Measurements from ENCODE around the gene OR6B1.

OR6B1 gene

DNA sequence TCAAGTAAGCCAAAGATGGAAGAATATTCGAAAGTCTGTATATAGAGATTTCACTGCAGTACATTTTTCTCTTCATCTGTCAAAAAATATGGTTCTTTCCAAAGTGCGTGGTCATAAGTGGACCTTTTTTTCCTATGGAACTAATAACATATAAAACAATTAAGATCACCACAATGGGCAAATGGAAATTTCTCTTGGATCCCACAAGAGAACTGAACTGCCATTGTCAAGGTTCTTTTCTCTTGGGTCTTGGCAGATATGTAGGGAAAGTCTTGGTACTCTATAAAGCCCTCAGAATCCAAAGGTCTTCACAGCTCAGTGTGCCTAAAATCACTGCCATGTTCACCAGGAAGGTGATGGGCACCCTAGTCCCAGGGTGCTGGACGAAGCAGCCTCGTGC is at the start of gene OR6B1:
OR6B1 (plus strand) TSS at position 301 of the 400 bp plus-strand sequence. CDS start 3,677 bp downstream, outside the sequence.
- DNase-seq: no peak

DNA sequence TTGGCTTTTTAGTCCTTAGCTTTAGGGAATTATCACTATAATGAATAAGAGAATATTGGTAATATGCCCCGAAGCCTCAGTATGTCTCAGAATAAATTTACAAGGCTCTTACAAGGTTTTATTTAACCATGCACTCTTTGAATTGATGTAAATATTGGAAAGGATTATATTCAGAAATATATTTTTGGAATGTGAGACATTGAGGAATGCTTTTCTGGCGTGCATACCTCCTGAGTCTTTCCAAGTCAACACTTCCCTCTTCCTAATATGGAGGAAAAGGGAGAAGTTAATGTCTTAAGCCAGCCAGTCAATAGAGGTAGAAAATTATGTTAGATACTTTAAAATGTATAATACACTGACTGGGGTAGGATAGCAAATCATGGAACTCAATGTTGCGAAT is 46.7 kb upstream of the OR6B1 start:
- no peak for DNase-seq

DNA sequence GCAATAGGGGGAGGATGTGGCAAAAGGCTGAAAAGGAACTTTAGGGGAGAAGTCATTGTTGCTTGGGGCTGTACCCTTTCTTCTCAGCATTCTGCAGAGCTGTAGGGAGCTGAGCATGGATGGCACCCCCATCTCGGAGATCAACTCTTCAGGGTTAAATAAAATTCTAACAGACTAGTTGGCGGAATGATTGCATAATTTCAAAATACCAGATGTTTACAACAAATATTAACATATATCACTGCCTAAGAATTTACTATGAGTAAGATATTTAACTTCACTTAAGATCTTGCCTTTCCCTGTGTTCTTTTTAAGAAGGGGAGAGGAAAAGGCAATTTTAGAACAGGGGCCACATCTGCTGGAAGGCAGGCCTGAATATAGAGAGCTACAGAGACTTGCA is 46.0 kb upstream of the OR6B1 start:
- DNase-seq: no peak

DNA sequence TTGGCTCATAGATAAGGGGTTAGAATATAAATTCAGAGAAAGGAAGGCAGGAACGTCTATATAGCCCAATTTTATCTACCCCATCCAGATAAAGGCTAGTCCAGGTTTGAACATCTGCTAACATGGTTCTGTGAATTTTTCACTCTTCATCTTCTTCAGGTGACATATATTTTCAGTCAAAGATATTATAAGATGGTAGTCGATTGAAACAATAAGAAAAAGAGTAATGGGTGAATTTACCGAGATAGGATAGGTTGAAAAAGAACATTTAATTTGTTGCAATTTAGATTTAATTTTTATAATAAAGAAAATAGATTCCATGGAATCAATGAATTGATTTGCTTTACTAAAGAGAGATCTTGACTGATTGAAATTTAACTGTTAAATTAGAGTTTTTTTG is 45.6 kb upstream of the OR6B1 start, which contains the start of gene OR2F1:
OR2F1 (plus strand) TSS at position 301 of the 400 bp plus-strand sequence. CDS start 5,127 bp downstream, outside the sequence.
- no peak for DNase-seq

DNA sequence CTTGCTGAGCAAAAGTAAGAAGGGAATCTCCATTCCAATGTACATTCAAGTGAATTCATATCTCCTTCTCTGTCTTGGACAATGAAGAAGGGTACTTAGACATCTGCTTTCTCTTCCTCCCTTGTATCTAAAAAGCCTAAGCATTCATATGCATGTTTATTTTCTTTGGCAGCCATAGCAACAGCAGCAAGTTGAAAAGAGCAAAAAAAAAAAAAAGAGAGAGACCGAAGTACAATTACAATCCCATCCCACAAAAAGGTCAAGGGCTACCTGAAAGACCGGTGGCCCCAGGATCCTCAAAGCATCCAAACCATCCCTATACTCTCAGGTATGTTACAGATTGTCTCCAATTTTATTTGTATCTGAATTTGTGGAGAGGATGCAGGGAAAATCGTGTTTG is 41.3 kb upstream of the OR6B1 start:
- DNase-seq: no peak

DNA sequence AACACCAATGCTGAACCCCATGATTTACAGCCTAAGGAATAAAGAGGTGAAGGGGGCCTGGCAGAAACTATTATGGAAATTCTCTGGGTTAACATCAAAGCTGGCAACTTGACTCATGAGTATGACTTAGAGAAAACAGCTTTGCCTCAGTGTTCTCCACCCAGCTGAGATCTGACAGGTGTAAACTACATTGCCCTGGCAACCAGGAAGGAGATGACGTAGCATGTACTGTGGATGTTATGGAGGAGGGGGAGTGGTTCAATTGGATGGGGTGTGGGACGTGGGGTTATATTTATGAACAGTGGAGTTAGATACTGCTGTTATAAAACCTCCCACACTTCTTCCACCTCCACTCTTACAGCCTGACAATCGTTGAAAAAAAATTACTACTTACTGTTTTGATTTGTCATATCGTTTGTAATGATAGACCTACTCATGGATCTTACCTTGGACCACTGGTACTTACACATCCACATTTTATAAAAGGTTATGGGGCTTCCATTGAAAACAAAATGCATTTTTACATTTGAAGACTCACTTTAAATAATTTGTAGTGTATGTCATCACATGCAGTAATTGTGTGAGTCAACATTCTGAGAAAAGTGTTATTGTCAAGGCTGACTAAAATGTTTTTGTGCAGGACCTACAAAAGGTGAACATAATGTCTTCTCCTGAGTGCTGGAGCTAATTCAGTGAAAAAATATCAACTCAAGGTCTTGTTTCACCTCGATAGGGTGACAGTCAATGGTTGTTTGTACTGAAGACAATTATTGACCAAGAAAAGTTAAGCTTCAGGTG is 39.1 kb upstream of the OR6B1 start:
- no peak for DNase-seq

DNA sequence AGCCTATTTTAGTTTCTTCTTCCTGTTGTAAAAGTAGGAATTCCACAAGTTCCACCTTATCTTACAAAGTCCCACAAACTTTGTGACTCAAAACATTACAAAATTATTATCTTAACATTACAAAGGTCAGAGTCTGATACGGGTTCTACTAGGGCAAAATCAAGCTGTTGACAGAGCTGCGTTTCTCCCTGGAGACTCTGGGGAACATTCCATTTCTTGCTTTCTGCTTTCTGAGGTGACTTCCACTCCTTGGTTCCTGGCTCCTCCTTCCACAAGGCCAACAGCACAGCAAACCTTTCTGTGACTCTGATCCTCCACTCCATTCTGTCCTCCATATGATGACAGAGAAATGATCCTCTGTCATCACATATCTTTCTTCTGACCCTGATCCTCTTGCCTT is 34.8 kb upstream of the OR6B1 start:
- no peak for DNase-seq

DNA sequence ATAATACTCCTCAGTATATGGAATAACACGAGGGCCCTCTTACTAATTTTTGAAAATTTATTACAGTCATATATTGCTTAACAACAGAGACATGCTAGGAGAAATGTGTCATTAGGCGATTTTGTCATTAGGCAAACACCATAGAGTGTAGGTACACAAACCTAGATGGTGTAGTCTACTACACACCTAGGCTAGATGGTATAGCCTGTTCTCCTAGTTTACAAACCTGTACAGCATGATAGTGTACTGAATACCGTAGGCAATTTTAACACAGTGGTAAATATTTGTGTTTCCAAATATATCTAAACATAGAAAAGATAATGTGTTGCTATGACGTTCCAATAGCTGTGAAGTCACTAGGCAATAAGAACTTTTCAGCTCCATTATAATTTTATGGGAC is 32.7 kb upstream of the OR6B1 start:
- no peak for DNase-seq

DNA sequence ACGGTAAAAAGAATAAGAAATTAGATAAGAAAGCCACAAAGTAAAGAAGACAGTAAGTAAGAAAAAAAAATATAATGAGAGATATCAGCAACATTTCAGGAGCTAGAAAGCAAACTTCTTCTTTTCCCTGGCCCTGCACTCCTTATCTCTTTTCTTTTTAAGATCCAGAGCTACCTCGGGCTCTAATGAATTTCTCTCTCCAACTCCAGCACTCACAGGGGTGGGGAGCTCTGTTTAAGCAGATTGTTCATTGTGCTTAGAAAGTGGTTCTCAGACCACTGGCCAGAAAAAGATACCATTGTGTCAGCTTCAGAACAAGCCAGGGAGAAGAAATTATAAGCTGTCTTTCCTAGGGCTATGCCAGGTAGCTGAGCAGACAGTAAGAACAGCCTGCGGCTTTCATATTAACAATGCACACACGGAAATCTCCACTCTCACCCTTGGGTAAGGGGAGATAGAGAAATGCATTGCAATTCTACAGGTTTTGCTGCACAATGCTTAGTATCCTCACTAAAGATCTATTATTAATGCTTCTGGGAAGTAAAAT is 26.2 kb upstream of the OR6B1 start:
- no peak for DNase-seq

DNA sequence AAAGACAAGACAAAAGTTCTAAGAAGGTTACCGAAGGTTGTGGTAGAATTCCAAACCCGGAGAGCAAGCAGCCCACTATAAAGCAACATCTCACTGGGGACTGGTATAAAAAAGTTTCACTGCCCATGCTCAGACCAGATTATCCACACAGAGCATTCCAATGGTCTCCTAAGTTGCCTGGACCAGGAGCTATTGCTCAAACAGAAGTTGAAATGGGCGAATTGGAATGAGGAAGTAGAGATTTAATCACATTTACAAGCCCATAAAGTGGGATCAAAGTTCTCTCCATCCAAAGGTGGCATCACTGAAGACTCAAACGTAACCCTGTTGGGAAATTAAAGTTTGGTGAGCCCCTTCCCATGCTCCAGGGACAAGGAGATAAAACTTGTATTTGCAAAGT is 25.7 kb upstream of the OR6B1 start:
- no peak for DNase-seq

DNA sequence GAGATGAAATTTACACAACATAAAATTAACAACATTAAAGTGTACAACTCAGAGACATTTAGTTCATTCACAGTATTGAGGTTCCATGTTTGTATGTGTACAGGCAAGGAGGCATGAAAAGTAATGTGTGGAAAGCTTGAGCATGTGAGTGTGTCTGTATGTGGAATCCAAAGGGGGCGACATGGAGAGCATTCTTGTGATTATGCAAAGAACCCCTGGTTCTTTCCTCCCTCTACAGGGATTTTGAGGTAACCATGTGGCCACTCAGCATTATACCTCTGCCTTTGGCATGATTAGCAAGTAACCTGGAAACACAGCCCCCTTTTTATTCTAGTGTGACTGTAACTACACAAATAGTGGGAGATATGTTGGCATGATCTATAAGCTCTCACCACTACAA is 24.5 kb upstream of the OR6B1 start:
- no peak for DNase-seq

DNA sequence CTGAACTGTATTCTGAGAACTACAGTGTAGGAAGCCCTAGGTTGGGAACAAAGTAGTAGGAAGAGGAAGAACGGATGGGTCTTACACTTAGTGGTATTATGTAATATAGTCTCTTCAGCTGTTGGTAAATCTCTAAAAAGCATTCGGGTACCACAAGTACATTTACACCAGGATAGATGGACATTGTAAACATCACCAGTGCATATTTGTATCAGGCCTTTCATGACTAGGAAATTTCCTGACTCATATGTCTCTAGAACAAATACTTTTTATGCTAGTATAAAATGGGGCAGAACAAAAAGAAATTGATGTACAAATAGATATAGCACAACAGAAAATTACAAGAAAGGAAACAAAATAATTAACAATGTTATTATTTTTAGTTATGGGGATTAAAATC is 21.5 kb upstream of the OR6B1 start:
- DNase-seq: no peak

DNA sequence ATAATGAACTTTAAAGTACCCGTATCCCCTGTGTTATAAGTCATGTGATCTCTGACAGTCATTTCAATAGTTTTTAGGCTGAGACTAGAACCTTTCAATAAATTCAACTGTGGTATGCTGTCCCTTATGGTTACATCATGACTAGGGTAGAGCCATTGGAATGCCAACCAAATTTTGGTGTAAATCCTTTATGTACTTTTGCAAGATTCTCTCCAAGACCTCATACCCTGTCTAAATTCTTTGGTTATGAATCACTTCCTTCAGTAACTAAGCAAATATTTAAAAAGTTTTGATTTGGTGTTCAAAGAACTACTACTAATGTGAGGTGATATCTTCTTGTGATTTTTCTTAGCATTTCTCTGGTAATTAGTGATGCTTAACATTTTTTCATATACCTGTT is 20.8 kb upstream of the OR6B1 start:
- no peak for DNase-seq

DNA sequence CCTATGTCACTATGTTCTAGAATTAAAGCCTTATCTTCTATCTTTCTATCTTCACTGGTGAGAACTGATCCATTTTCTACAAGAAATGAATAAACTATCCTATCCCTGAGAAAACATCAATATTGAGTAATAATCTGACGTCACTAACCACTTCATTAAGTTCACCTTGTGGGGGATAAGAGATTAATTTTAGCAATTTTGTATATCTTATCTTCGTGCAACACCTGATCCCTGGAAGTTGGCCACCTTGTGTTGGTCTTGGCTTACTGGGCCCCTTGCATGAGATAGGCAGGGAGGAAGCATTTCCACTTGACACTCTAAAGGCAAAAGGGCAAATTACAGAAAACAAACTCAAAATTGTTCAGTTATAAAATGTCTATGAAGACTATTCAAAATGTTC is 20.1 kb upstream of the OR6B1 start:
- no peak for DNase-seq

DNA sequence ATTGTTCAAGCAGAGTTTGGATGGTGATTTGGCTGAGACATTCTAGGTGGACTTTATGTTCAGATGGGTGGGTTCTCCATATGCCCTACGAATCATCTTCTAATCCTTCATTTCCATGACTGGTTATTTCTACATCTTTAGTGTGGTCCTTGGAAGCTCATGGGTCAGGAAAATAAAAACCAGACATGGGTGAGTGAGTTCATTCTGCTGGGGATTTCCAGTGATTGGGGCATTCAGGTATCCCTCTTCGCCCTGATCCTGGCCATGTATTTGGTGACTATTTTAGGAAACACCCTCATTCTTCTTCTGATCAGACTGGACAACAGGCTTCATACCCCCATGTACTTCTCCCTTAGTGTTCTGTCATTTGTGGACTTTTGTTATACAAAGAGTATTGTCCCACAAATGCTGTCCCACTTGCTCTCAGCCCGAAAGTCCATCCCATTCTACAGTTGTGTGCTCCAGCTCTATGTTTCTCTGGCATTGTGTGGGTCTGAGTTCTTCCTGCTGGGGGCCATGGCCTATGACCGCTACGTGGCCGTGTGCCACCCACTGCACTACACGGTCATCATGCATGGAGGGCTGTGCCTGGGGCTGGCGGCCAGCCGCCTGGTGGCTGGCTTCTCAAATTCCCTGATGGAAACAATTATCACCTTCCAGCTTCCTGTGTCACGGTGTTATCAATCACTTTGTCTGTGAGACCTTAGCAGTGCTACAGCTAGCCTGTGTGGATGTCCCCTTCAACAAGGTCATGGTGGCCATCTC is 19.2 kb upstream of the OR6B1 start:
- no peak for DNase-seq

DNA sequence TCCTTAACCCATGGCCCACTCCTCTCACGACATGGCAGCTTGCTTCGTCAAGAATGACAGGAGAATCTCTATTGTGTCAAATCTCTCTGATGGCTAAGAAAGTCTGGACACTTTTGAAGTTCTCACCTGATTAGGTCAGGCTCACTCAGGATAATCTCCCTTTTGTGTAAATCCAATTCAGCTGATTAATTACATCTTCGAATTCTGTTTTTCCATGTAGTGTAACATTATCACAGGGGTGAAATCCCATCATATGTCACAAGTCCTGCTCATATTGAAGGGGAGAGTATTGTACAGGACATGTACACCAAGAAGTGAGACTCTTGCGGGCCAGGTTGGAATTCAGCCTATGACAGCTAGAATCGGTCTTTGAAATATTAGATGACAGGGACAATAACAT is 16.2 kb upstream of the OR6B1 start:
- no peak for DNase-seq

DNA sequence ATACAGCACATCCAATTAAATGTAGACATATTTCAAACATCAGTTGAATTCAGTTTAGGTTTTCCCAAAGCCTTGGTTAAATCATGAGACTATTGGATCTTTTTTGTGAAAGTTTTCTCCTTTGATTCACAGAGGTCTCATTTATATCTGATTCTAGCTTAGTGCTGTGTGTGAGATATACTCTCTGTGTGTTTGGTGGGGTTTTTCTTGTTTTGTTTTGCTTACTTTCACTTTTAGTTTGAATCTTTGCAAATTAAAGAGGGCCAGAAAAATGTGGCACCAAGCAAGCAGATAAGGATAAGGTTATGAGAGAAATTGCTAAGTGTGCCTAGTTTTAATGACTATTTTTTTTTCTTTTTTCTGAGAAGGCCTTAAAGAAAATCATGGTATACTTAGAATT is 12.6 kb upstream of the OR6B1 start:
- no peak for DNase-seq

DNA sequence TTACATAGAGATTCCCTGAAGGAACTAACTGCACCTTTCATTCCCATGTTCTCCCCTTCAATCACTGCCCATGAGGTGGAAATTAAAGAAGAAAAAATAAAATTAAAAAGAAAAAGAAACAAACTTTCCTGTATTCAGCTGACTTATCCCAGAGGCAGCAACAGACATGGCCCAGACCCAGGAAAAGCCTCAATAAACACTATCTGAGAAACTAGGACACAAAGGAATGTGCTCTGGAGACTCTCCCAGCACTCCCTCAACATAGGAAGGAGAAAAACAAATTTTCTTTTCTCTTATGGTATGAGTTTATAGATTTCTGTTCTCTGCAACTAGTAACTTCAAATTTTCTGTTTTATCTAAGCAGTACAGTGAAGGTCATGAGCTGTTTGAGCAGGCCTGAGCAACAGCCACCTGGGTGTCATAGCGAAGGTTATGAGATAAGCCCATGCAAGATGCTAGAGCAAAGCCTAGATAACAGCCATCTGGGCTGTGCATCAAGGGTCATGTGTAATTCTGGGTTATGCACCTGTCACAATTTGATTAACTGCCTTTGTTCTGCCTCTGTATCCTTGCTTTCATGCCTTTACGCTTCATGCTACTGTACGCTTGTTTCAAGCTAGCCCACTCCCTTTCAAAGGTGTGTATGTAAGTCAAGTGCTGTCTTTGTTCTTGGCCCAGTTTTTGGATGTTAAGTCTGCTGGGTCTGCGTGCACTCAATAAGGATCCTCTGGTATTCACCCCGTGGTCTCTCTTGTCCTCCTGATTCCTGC is 11.0 kb upstream of the OR6B1 start:
- DNase-seq: no peak

DNA sequence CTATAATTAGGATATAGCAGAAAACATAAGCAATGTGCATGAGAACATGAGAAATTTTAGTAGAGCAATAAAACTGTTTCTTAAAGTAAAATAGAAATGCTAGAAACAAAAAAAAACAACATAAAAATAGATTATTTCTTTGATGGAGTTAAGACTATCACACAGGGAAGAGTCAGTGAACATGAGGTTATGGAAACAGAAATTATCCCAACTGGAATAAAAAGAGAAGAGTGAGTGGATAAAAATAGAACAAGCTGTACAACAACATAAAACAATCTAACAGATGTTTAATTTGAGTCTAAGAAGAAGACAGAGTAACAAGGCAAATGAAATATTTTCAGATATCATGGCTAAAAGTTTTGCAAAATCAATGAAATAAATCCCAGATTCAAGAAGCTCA is 7.5 kb upstream of the OR6B1 start:
- no peak for DNase-seq

DNA sequence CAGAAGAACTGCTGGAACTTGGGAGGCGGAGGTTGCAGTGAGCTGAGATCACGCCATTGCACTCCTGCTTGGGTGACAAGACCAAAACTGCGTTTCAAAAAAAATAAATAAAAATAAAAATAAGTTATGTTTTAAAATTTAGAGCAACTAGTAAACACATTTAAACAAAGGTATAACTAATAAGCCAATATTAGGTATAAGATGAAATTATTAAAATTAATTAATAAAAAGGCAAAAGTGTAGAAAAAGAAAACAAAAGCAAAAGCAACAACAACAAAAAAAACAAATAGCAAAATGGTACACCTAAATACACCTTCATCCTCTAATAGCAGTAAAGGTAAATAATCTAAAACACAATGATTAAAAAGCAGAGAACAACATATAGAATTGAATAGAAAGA is 6.2 kb upstream of the OR6B1 start:
- no peak for DNase-seq

DNA sequence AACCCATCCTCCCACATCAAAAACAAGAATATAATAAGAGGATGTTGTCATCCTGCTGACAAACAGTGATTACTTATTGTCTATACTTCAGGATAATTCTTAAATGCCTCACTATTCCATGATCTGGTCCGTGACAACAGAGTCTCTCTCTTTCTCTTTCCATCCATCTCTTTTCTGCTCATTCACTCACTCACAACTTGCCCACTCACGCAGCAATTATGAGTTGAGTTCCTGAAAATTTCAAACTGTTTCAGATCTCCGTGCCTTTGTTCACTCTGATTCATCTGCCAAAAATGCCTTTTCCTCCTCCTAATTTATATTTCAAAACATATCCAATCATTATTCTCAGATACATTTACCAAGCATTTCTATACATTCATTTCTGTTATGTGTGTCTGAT is 1.4 kb downstream of the OR6B1 start:
- DNase-seq: no peak

DNA sequence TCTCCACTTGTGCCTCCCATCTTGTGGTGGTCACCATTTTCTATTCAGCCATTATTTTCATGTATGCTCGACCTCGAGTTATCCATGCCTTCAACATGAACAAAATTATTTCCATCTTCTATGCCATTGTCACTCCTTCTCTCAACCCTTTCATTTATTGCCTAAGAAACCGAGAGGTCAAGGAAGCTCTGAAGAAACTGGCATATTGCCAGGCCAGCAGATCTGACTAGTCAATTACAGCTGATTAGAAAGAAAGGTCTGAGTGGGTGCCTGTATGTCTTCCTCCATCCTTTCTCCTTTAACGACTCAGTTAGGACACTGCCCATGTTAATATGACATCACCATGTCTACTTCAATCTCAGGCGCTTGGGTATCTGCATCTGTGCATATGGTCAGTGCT is 4.6 kb downstream of the OR6B1 start:
- DNase-seq: no peak

DNA sequence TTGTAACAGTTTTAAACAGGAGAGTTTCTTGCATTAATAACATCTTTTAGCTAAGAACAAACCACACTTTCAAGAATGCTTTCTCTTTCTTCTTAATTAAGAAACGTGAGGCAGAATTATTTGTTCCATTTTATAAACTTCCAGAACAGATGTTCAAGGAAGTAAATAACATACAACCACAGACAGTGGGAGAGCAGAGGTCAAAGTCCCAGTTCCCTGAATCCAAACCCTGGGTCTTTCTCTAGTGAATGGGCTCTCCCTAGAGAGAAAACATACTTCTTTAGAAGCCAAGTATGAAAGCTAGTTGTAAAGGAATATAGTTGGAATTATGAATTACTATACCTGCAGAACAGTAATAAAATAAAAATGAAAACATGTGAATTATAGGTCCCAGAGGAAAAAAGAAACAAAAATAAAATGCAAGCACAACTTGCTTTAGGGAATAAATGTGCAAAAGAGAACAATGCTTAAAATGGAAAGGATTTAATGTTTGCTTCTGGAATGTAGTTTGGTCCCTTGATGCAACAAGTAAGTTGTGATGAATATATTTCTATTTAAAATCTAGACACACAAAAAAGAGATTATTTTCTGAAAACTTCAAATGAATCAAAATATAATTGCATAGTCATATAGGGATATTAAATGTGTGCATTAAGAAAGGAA is 6.0 kb downstream of the OR6B1 start:
- no peak for DNase-seq

Measured in cerebellar nuclear complex (tissue), 1 donor.